GM19463 (cell line): ENCODE data around the gene MTERF4.

Experiments used
- ATAC-seq: cut with Tn5 transposase; IDR thresholded peaks from one replicate; pipeline ENCODE4 v1.9.1; 2021; ENCODE audit warnings: mild to moderate bottlenecking, moderate library complexity; ENCODE audit not compliant: unreplicated experiment

The MTERF4 gene

GRCh38 chr2:241071677-241072111, 30.4 kb downstream of the MTERF4 start:
- no peak for ATAC-seq

GRCh38 chr2:241070811-241071676, 31.0 kb downstream of the MTERF4 start:
- no peak for ATAC-seq

- no peak for ATAC-seq
Observed at GRCh38 chr2:241070361-241070760, 31.7 kb downstream of the MTERF4 start.

- no peak for ATAC-seq
Observed at GRCh38 chr2:241069821-241070281, 32.2 kb downstream of the MTERF4 start.

GRCh38 chr2:241068942-241069810, 32.9 kb downstream of the MTERF4 start:
- no peak for ATAC-seq

GRCh38 chr2:241068136-241068941, 33.7 kb downstream of the MTERF4 start:
- no peak for ATAC-seq

- ATAC-seq, result no peak
Observed at GRCh38 chr2:241067501-241068135, 34.5 kb downstream of the MTERF4 start.

- no peak for ATAC-seq
Observed at GRCh38 chr2:241066893-241067341, 35.2 kb downstream of the MTERF4 start.

- ATAC-seq, result no peak
Observed at GRCh38 chr2:241066171-241066892, 35.8 kb downstream of the MTERF4 start.

GRCh38 chr2:241065355-241065803, 36.7 kb downstream of the MTERF4 start:
- ATAC-seq, result no peak

- ATAC-seq, result no peak
Observed at GRCh38 chr2:241064802-241065354, 37.2 kb downstream of the MTERF4 start.

- no peak for ATAC-seq
Observed at GRCh38 chr2:241064008-241064801, 37.9 kb downstream of the MTERF4 start.

- no peak for ATAC-seq
Observed at GRCh38 chr2:241063587-241063986, 38.5 kb downstream of the MTERF4 start.

GRCh38 chr2:241063093-241063551, 39.0 kb downstream of the MTERF4 start:
- no peak for ATAC-seq

- ATAC-seq, result no peak
Observed at GRCh38 chr2:241062389-241063092, 39.5 kb downstream of the MTERF4 start.

GRCh38 chr2:241061275-241061674, 40.8 kb downstream of the MTERF4 start:
- ATAC-seq, result no peak

- no peak for ATAC-seq
Observed at GRCh38 chr2:241053576-241054251, 48.4 kb downstream of the MTERF4 start.
